Stimulated activated CD4-positive, alpha-beta T cell treated with anti-CD3 and anti-CD28 coated beads, Interleukin-2, amount 100 ng/mL, for 48 hours (primary cell): ENCODE measurements around the gene IER3.
"Not testable (repeated sequence)": the region's sequence is repeated elsewhere in the genome, so short reads cannot be mapped to it uniquely, and the experiment has no call there.

Source experiments
- DNase-seq, 2 donors: peaks; one replicate each; pipeline ENCODE4 v3.0.0-alpha.2; 2020

IER3 gene

GRCh38 chr6:30722280-30723112 lies 21.9 kb downstream of the IER3 start:
- peak; percentile 88 to 91 for DNase-seq

GRCh38 chr6:30722025-30722279 lies 22.4 kb downstream of the IER3 start:
- not testable (repeated sequence) for DNase-seq

GRCh38 chr6:30721198-30722024 lies 22.9 kb downstream of the IER3 start:
- peak; percentile 94 to 98 for DNase-seq

- no peak for DNase-seq
Measured at GRCh38 chr6:30720738-30721197, 23.6 kb downstream of the IER3 start.

- DNase-seq: peak; percentile 93 to 94
Measured at GRCh38 chr6:30719791-30720737, 24.3 kb downstream of the IER3 start, which contains the start of gene TUBB. TSS of gene TUBB (plus strand) at chr6:30720352. CDS start at chr6:30720507, 155 bp downstream.

GRCh38 chr6:30719356-30719755 lies 25.0 kb downstream of the IER3 start:
- DNase-seq: no peak

- not testable (repeated sequence) for DNase-seq
Measured at GRCh38 chr6:30717845-30718720, 26.3 kb downstream of the IER3 start.

- DNase-seq: peak; percentile 95 to 96
Measured at GRCh38 chr6:30717129-30717844, 27.1 kb downstream of the IER3 start, which contains the start of gene MDC1. TSS of gene MDC1 (minus strand) at chr6:30717281. CDS start at chr6:30715175, 2,106 bp downstream.

- no peak for DNase-seq
Measured at GRCh38 chr6:30716879-30717128, 27.5 kb downstream of the IER3 start.

- no peak for DNase-seq
Measured at GRCh38 chr6:30714263-30714662, 30.1 kb downstream of the IER3 start.

GRCh38 chr6:30712441-30712945 lies 31.9 kb downstream of the IER3 start:
- no peak for DNase-seq

- DNase-seq: no peak
Measured at GRCh38 chr6:30711758-30712380, 32.5 kb downstream of the IER3 start.

- no peak for DNase-seq
Measured at GRCh38 chr6:30709101-30709868, 35.1 kb downstream of the IER3 start.

- DNase-seq: no peak
Measured at GRCh38 chr6:30707281-30707850, 37.0 kb downstream of the IER3 start.

GRCh38 chr6:30705620-30706019 lies 38.7 kb downstream of the IER3 start:
- no peak for DNase-seq

- DNase-seq: no peak
Measured at GRCh38 chr6:30703821-30704220, 40.5 kb downstream of the IER3 start.

- no peak for DNase-seq
Measured at GRCh38 chr6:30703011-30703410, 41.3 kb downstream of the IER3 start.

GRCh38 chr6:30700340-30700739 lies 44.0 kb downstream of the IER3 start:
- DNase-seq: no peak

GRCh38 chr6:30696432-30696831 lies 47.9 kb downstream of the IER3 start:
- no peak for DNase-seq
